SU-DHL-6 (cell line): ENCODE data around the gene TOMM7.
"Not testable (repeated sequence)": the region's sequence is repeated elsewhere in the genome, so short reads cannot be mapped to it uniquely, and the experiment has no call there.

Source experiments
- H2AFZ ChIP-seq: fragments of 200-600 bp; sonication (generic); 2 replicates; pipeline ENCODE4 v1.6.1; 2014; ENCODE audit warnings: low read depth, mild to moderate bottlenecking, moderate library complexity, mixed read lengths, antibody characterized with exemption, low read length; ENCODE audit not compliant: severe bottlenecking
- H3F3A ChIP-seq: fragments of 200-600 bp; shearing (Covaris generic); 2 replicates; pipeline ENCODE4 v1.6.0; 2016; ENCODE audit warnings: antibody characterized with exemption, mild to moderate bottlenecking; ENCODE audit not compliant: insufficient read depth
- H3K27ac ChIP-seq: fragments of 200-600 bp; sonication (generic); 2 replicates; pipeline ENCODE4 v1.5.1; 2016; ENCODE audit warnings: low read depth, mild to moderate bottlenecking, low read length, moderate library complexity, mixed read lengths
- H3K27me3 ChIP-seq: fragments of 200-600 bp; sonication (generic), shearing (Covaris generic); 2 replicates; pipeline ENCODE4 v1.6.0; 2014; ENCODE audit warnings: mild to moderate bottlenecking, low read length
- H3K36me3 ChIP-seq: fragments of 200-600 bp; sonication (generic); 2 replicates; pipeline ENCODE4 v1.6.1; 2014; ENCODE audit warnings: mild to moderate bottlenecking, low read length, mixed read lengths
- H3K4me2 ChIP-seq: fragments of 300-600, 200-600 bp; shearing (Covaris generic), sonication (generic); 2 replicates; pipeline ENCODE4 v1.6.0; 2014; ENCODE audit warnings: low read length, low read depth, mild to moderate bottlenecking; ENCODE audit not compliant: poor library complexity, severe bottlenecking
- H3K4me3 ChIP-seq: fragments of 200-600 bp; sonication (generic); 2 replicates; pipeline ENCODE4 v1.5.1; 2014; ENCODE audit warnings: antibody characterized with exemption, low read length, mild to moderate bottlenecking, mixed read lengths; ENCODE audit not compliant: insufficient read depth, poor library complexity, severe bottlenecking
- H3K79me2 ChIP-seq: fragments of 200-600 bp; sonication (generic); 2 replicates; pipeline ENCODE4 v1.6.1; 2014; ENCODE audit warnings: mild to moderate bottlenecking, low read length, moderate library complexity; ENCODE audit not compliant: insufficient read depth
- H3K9ac ChIP-seq: fragments of 200-600 bp; sonication (generic); 2 replicates; pipeline ENCODE4 v1.7.0; 2014; ENCODE audit warnings: mild to moderate bottlenecking, low read length
- H3K9me2 ChIP-seq: fragments of 200-600 bp; sonication (generic); replicated peaks from 2 replicates; pipeline ENCODE4 v1.6.1; 2014; ENCODE audit warnings: low read length; ENCODE audit not compliant: insufficient read depth
- H3K9me3 ChIP-seq: fragments of 200-600 bp; sonication (generic); 2 replicates; pipeline ENCODE4 v1.6.1; 2014; ENCODE audit warnings: low read length, mixed read lengths; ENCODE audit not compliant: insufficient read depth
- H4K20me1 ChIP-seq: fragments of 200-600 bp; sonication (generic); 2 replicates; pipeline ENCODE4 v1.6.1; 2014; ENCODE audit warnings: low read depth, mild to moderate bottlenecking, antibody characterized with exemption, low read length, moderate library complexity, mixed read lengths
- CTCF ChIP-seq: fragments of 200-600 bp; sonication (generic); IDR thresholded peaks from one replicate; pipeline ENCODE4 v1.5.1; 2017; ENCODE audit warnings: antibody characterized with exemption, mild to moderate bottlenecking, low read length, moderate library complexity; ENCODE audit not compliant: insufficient read depth, poor library complexity, severe bottlenecking
- EZH2phosphoT487 ChIP-seq: fragments of 200-600 bp; sonication (generic), shearing (Covaris generic); conservative IDR thresholded peaks from 2 replicates; pipeline ENCODE4 v1.6.1; 2018; ENCODE audit warnings: mild to moderate bottlenecking, antibody characterized with exemption, low read length, moderate library complexity, mixed read lengths

TOMM7 gene

GRCh38 chr7:22805227-22805626 is 17.4 kb downstream of the TOMM7 start:
- H3K4me3 ChIP-seq = no peak overlapping the region
- no peaks in the 10 kb centered on the region for H3F3A ChIP-seq
- H3K36me3 ChIP-seq = no peaks in the 10 kb centered on the region
- no peaks in the 10 kb centered on the region for H3K79me2 ChIP-seq
- TF ChIP-seq CTCF (no peak), EZH2phosphoT487 (no peak)
- H3K27ac ChIP-seq = no peak overlapping the region
- H3K27me3 ChIP-seq = no peaks in the 10 kb centered on the region
- H3K9me2 ChIP-seq = no peaks in the 10 kb centered on the region
- no peak overlapping the region for H2AFZ ChIP-seq
- H4K20me1 ChIP-seq = no peaks in the 10 kb centered on the region
- H3K4me2 ChIP-seq = no peak overlapping the region
- no peak overlapping the region for H3K9ac ChIP-seq
- no peaks in the 10 kb centered on the region for H3K9me3 ChIP-seq

- not testable (repeated sequence) for H2AFZ ChIP-seq, H3K79me2 ChIP-seq, H3K9ac ChIP-seq, H3F3A ChIP-seq, H3K27ac ChIP-seq, H3K36me3 ChIP-seq, H4K20me1 ChIP-seq, H3K9me3 ChIP-seq, H3K27me3 ChIP-seq, H3K4me2 ChIP-seq, H3K9me2 ChIP-seq, H3K4me3 ChIP-seq
Observed at GRCh38 chr7:22802831-22803230, 19.8 kb downstream of the TOMM7 start.

- Histone ChIP-seq H3F3A (no peaks in the 10 kb centered on the region), H3K27ac (no peak overlapping the region), H3K79me2 (no peaks in the 10 kb centered on the region), H4K20me1 (no peaks in the 10 kb centered on the region), H3K9me3 (no peaks in the 10 kb centered on the region), H3K4me3 (no peak overlapping the region), H2AFZ (no peak overlapping the region), H3K4me2 (no peak overlapping the region), H3K9me2 (no peaks in the 10 kb centered on the region), H3K36me3 (no peaks in the 10 kb centered on the region), H3K27me3 (no peaks in the 10 kb centered on the region), H3K9ac (no peak overlapping the region)
- TF ChIP-seq EZH2phosphoT487 = no peak
- no peak for TF ChIP-seq CTCF
Observed at GRCh38 chr7:22802426-22802825, 20.2 kb downstream of the TOMM7 start.

- Histone ChIP-seq H3K27ac (no peak overlapping the region), H3K4me3 (no peak overlapping the region), H3K79me2 (no peaks in the 10 kb centered on the region), H3F3A (no peaks in the 10 kb centered on the region), H3K9me3 (no peaks in the 10 kb centered on the region), H3K9ac (no peak overlapping the region), H3K9me2 (no peaks in the 10 kb centered on the region), H4K20me1 (no peaks in the 10 kb centered on the region), H3K4me2 (no peak overlapping the region), H3K36me3 (no peaks in the 10 kb centered on the region), H2AFZ (no peak overlapping the region), H3K27me3 (no peaks in the 10 kb centered on the region)
- TF ChIP-seq EZH2phosphoT487 (no peak), CTCF (no peak)
Observed at GRCh38 chr7:22801912-22802311, 20.7 kb downstream of the TOMM7 start.
